GM19025 (cell line): Measurements from ENCODE around the gene SPIRE2.
"Not testable (repeated sequence)": the region's sequence is repeated elsewhere in the genome, so short reads cannot be mapped to it uniquely, and the experiment has no call there.

Source experiments
- ATAC-seq: cut with Tn5 transposase; IDR thresholded peaks from one replicate; pipeline ENCODE4 v1.9.1; 2021; ENCODE audit warnings: mild to moderate bottlenecking, low read depth, moderate library complexity; ENCODE audit not compliant: unreplicated experiment

The SPIRE2 gene

GRCh38 chr16:89834813-89835363, 6.6 kb downstream of the SPIRE2 start:
- not testable (repeated sequence) for ATAC-seq

- not testable (repeated sequence) for ATAC-seq
Observed at GRCh38 chr16:89836484-89836883, 8.2 kb downstream of the SPIRE2 start.

GRCh38 chr16:89837014-89837546, 8.8 kb downstream of the SPIRE2 start:
- no peak for ATAC-seq

GRCh38 chr16:89841275-89841674, 13.0 kb downstream of the SPIRE2 start:
- ATAC-seq: no peak

GRCh38 chr16:89842471-89843408, 14.5 kb downstream of the SPIRE2 start:
- ATAC-seq: no peak

- ATAC-seq: no peak
Observed at GRCh38 chr16:89843409-89844350, 15.4 kb downstream of the SPIRE2 start.

- ATAC-seq: no peak
Observed at GRCh38 chr16:89844739-89845339, 16.6 kb downstream of the SPIRE2 start.

- no peak for ATAC-seq
Observed at GRCh38 chr16:89845417-89845816, 17.1 kb downstream of the SPIRE2 start.

GRCh38 chr16:89847051-89847939, 19.0 kb downstream of the SPIRE2 start:
- ATAC-seq: no peak

GRCh38 chr16:89847940-89848297, 19.6 kb downstream of the SPIRE2 start:
- ATAC-seq: no peak

- ATAC-seq: no peak
Observed at GRCh38 chr16:89848974-89849373, 20.7 kb downstream of the SPIRE2 start.

GRCh38 chr16:89853306-89853993, 25.2 kb downstream of the SPIRE2 start:
- ATAC-seq: no peak

GRCh38 chr16:89855301-89855945, 27.1 kb downstream of the SPIRE2 start:
- no peak for ATAC-seq

- no peak for ATAC-seq
Observed at GRCh38 chr16:89855986-89856385, 27.7 kb downstream of the SPIRE2 start.

GRCh38 chr16:89858973-89859614, 30.8 kb downstream of the SPIRE2 start:
- ATAC-seq: no peak

- ATAC-seq: no peak
Observed at GRCh38 chr16:89859615-89860007, 31.3 kb downstream of the SPIRE2 start.

GRCh38 chr16:89860747-89861304, 32.6 kb downstream of the SPIRE2 start:
- ATAC-seq: no peak
